H9 (cell line): ENCODE data around the gene TBC1D17. TPM values are rescaled to one million over a fixed set of nuclear protein-coding genes. Genes with fewer than 3 reads are reported as not detected.

Source experiments
- DNase-seq: peaks from one replicate; pipeline ENCODE4 v3.0.0-alpha.2; 2017
- H2AFZ ChIP-seq: one replicate; pipeline ENCODE4 v1.6.1; 2013; ENCODE audit warnings: mild to moderate bottlenecking, low read length, control low read depth, moderate library complexity
- H2AK5ac ChIP-seq: 2 replicates; pipeline ENCODE4 v1.6.1; 2013; ENCODE audit warnings: low read length, control low read depth, mixed read lengths; ENCODE audit not compliant: insufficient read length
- H2BK120ac ChIP-seq: one replicate; pipeline ENCODE4 v1.6.1; 2013; ENCODE audit warnings: low read depth, mild to moderate bottlenecking, low read length, control low read depth, inconsistent platforms; ENCODE audit not compliant: poor library complexity, severe bottlenecking
- H2BK12ac ChIP-seq: 2 replicates; pipeline ENCODE4 v1.6.1; 2013; ENCODE audit warnings: low read length, control low read depth, mixed read lengths, low read depth; ENCODE audit not compliant: insufficient read length
- H2BK15ac ChIP-seq: 2 replicates; pipeline ENCODE4 v1.6.1; 2013; ENCODE audit warnings: low read depth, low read length, control low read depth
- H2BK20ac ChIP-seq: one replicate; pipeline ENCODE4 v1.6.1; 2013; ENCODE audit warnings: low read depth, mild to moderate bottlenecking, low read length, control low read depth, inconsistent platforms; ENCODE audit not compliant: poor library complexity, severe bottlenecking
- H2BK5ac ChIP-seq: 2 replicates; pipeline ENCODE4 v1.6.1; 2013; ENCODE audit warnings: low read length, control low read depth, mixed read lengths; ENCODE audit not compliant: insufficient read length
- H3K14ac ChIP-seq: 2 replicates; pipeline ENCODE4 v1.6.1; 2013; ENCODE audit warnings: low read length, control low read depth; ENCODE audit not compliant: insufficient read depth
- H3K18ac ChIP-seq: 2 replicates; pipeline ENCODE4 v1.6.1; 2013; ENCODE audit warnings: low read depth, mild to moderate bottlenecking, mixed read lengths, low read length, control low read depth; ENCODE audit not compliant: insufficient read length
- H3K23ac ChIP-seq: 2 replicates; pipeline ENCODE4 v1.6.1; 2013; ENCODE audit warnings: low read length, control low read depth, mixed read lengths, low read depth; ENCODE audit not compliant: insufficient read length
- H3K23me2 ChIP-seq: 2 replicates; pipeline ENCODE4 v1.6.1; 2013; ENCODE audit warnings: low read depth, mild to moderate bottlenecking, mixed read lengths, low read length, control low read depth; ENCODE audit not compliant: insufficient read length, poor library complexity, severe bottlenecking
- H3K27ac ChIP-seq: 2 replicates; pipeline ENCODE4 v1.5.1; 2013; ENCODE audit warnings: low read length, control low read depth, mixed read lengths, low read depth; ENCODE audit not compliant: insufficient read length
- H3K27me3 ChIP-seq: 2 replicates; pipeline ENCODE4 v1.6.1; 2013; ENCODE audit warnings: low read length, control low read depth, inconsistent platforms; ENCODE audit not compliant: insufficient read depth
- H3K4ac ChIP-seq: 2 replicates; pipeline ENCODE4 v1.6.1; 2013; ENCODE audit warnings: low read depth, mild to moderate bottlenecking, control low read depth, inconsistent platforms, low read length, moderate library complexity
- H3K4me1 ChIP-seq: 2 replicates; pipeline ENCODE4 v1.6.1; 2013; ENCODE audit warnings: low read length, control low read depth, inconsistent platforms; ENCODE audit not compliant: insufficient read depth
- H3K4me2 ChIP-seq: 2 replicates; pipeline ENCODE4 v1.6.1; 2013; ENCODE audit warnings: low read length, control low read depth, mixed read lengths; ENCODE audit not compliant: insufficient read length, insufficient read depth
- H3K56ac ChIP-seq: 2 replicates; pipeline ENCODE4 v1.6.1; 2013; ENCODE audit warnings: low read depth, mild to moderate bottlenecking, mixed read lengths, low read length, control low read depth; ENCODE audit not compliant: insufficient read length
- H3K79me1 ChIP-seq: 2 replicates; pipeline ENCODE4 v1.6.1; 2013; ENCODE audit warnings: low read depth, mild to moderate bottlenecking, moderate library complexity, low read length, control low read depth, inconsistent platforms; ENCODE audit not compliant: insufficient read depth, poor library complexity, severe bottlenecking
- H3K79me2 ChIP-seq: 2 replicates; pipeline ENCODE4 v1.6.1; 2013; ENCODE audit warnings: low read length, control low read depth, inconsistent platforms; ENCODE audit not compliant: insufficient read depth
- H3K9ac ChIP-seq: 2 replicates; pipeline ENCODE4 v1.6.1; 2013; ENCODE audit warnings: low read length, control low read depth, mixed read lengths; ENCODE audit not compliant: insufficient read length; ENCODE audit errors: extremely low read depth
- H3K9me3 ChIP-seq: one replicate; pipeline ENCODE4 v1.6.1; 2013; ENCODE audit warnings: low read depth, low read length, inconsistent platforms; ENCODE audit not compliant: control insufficient read depth
- H3T11ph ChIP-seq: one replicate; pipeline ENCODE4 v1.6.1; 2013; ENCODE audit warnings: mild to moderate bottlenecking, low read length, control low read depth, inconsistent platforms
- H4K20me1 ChIP-seq: one replicate; pipeline ENCODE4 v1.6.1; 2013; ENCODE audit not compliant: control insufficient read depth, insufficient read length, insufficient read depth
- H4K5ac ChIP-seq: 2 replicates; pipeline ENCODE4 v1.6.1; 2013; ENCODE audit warnings: low read depth, mild to moderate bottlenecking, mixed read lengths, low read length, control low read depth; ENCODE audit not compliant: insufficient read length
- H4K8ac ChIP-seq: replicated peaks from 2 replicates; pipeline ENCODE4 v1.6.1; 2013; ENCODE audit warnings: low read length, control low read depth, mixed read lengths, low read depth; ENCODE audit not compliant: insufficient read length
- H4K91ac ChIP-seq: 2 replicates; pipeline ENCODE4 v1.6.1; 2013; ENCODE audit warnings: low read depth, mild to moderate bottlenecking, moderate library complexity, mixed read lengths, low read length, control low read depth; ENCODE audit not compliant: insufficient read length
- H3K27ac Mint-ChIP-seq, 3 experiments: 2 replicates in 2 of 3; 3 replicates in 1 of 3; pipeline ENCODE4 v1.8.0; 2020 to 2021; ENCODE audit warnings: mixed read lengths in 3 of 3, mild to moderate bottlenecking in 1 of 3, moderate library complexity in 1 of 3
- H3K27me3 Mint-ChIP-seq: 2 replicates; pipeline ENCODE4 v1.8.0; 2021; ENCODE audit warnings: low read depth, mild to moderate bottlenecking, moderate library complexity, mixed read lengths
- H3K36me3 Mint-ChIP-seq, 3 experiments: 2 replicates in 2 of 3; 3 replicates in 1 of 3; pipeline ENCODE4 v1.8.0; 2020 to 2021; ENCODE audit warnings: low read depth in 3 of 3, mixed read lengths in 3 of 3; ENCODE audit not compliant: insufficient read depth in 1 of 3
- H3K4me1 Mint-ChIP-seq, 2 experiments: 2 replicates each; pipeline ENCODE4 v1.8.0; 2020; ENCODE audit warnings: mixed read lengths in 2 of 2
- H3K4me3 Mint-ChIP-seq, 2 experiments: 2 replicates in 1 of 2; 3 replicates in 1 of 2; pipeline ENCODE4 v1.8.0; 2020 to 2021; ENCODE audit warnings: mild to moderate bottlenecking in 2 of 2, mixed read lengths in 2 of 2, moderate library complexity in 1 of 2
- H3K9me3 Mint-ChIP-seq, 2 experiments: 2 replicates in 1 of 2; 3 replicates in 1 of 2; pipeline ENCODE4 v1.8.0; 2020; ENCODE audit warnings: mild to moderate bottlenecking in 2 of 2, mixed read lengths in 2 of 2, moderate library complexity in 1 of 2
- WGBS: extraction: QIAGEN DNeasy Blood & Tissue Kit; methylation state at CpG from one replicate; pipeline ENCODE4 v1.1.7; 2013; ENCODE audit warnings: missing lambda C conversion rate, low lambda C conversion rate, mixed read lengths; ENCODE audit not compliant: insufficient read length; ENCODE audit errors: extremely low coverage; 5-methylcytosine and 5-hydroxymethylcytosine counted together
- total RNA-seq: library from RNA; stranded (reverse); gene quantifications from 2 replicates; pipeline ENCODE4 v1.2.1, GENCODE V29; 2021
- TF ChIP-seq, protein P1 (sequence below): fragments of 200-600 bp; sonication (generic); conservative IDR thresholded peaks from 3 replicates; pipeline ENCODE4 v1.8.0; 2021; ENCODE audit warnings: antibody characterized with exemption, mild to moderate bottlenecking

TBC1D17 gene
- total RNA-seq, 1 experiment from 2014 or later = 33.6 TPM

DNA sequence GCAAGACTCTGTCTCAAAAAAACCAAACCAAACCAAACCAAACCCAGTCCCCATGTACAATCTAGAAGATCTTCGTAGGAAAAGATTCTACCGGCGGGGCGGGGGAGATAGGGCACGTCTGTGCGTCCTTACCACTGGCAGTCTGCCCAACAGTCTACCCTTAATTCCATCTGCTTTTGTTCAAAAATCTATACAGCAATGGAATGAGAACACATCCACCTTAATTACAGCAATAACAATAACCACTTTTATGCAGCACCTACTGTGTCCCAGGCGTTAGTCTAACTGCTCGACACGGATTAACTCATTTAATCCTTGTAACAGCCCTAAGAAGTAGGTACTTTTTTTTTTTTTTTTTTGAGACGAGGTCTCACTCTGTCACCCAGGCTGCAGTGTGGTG lies 49.0 kb downstream of the TBC1D17 start:
- no peak overlapping the region for H3K56ac ChIP-seq
- Mint-ChIP-seq H3K27ac (no peak overlapping the region; a peak in 1 of 7 replicates), H3K36me3 (peaks cover 43 to 74% (median 61%) of the 10 kb centered on the region in 3 experiments; a peak in 6 of 7 replicates), H3K9me3 (peaks cover 0 to 4% of the 10 kb centered on the region in 2 experiments; a peak in 3 of 5 replicates), H3K4me3 (peak overlapping the region; percentile 7 to 46; a peak in 2 of 5 replicates), H3K27me3 (peaks cover 3% of the 10 kb centered on the region), H3K4me1 (peaks cover 30 to 55% of the 10 kb centered on the region in 2 experiments)
- no peak overlapping the region for H2BK12ac ChIP-seq
- H2BK20ac ChIP-seq = no peak overlapping the region
- WGBS = no CpG with 5 or more reads among the region's 10 CpGs
- H3K27me3 ChIP-seq = no peaks in the 10 kb centered on the region
- no peak overlapping the region for H2AFZ ChIP-seq
- H4K91ac ChIP-seq = no peak overlapping the region
- no peaks in the 10 kb centered on the region; the same call in 1 of the 2 replicates for H3K4me1 ChIP-seq
- H3T11ph ChIP-seq = no peak overlapping the region
- H3K23me2 ChIP-seq = peaks cover 10% of the 10 kb centered on the region
- no peak for DNase-seq
- H3K9me3 ChIP-seq = no peaks in the 10 kb centered on the region
- no peak overlapping the region for H3K27ac ChIP-seq
- no peak overlapping the region for H2BK120ac ChIP-seq
- no peak overlapping the region for H3K4me2 ChIP-seq
- H4K5ac ChIP-seq = no peak overlapping the region
- H2AK5ac ChIP-seq = no peak overlapping the region
- no peak overlapping the region for H2BK5ac ChIP-seq
- H3K23ac ChIP-seq = no peak overlapping the region
- H3K79me2 ChIP-seq = peaks cover 32% of the 10 kb centered on the region; the same call in 1 of the 2 replicates
- no peak overlapping the region for H3K9ac ChIP-seq
- H3K14ac ChIP-seq = no peak overlapping the region
- peaks cover 2% of the 10 kb centered on the region for H3K79me1 ChIP-seq
- H2BK15ac ChIP-seq = no peak overlapping the region
- no peak overlapping the region for H3K4ac ChIP-seq
- no peak overlapping the region for H3K18ac ChIP-seq
- H4K8ac ChIP-seq = no peak overlapping the region
- TF ChIP-seq, protein P1, sequence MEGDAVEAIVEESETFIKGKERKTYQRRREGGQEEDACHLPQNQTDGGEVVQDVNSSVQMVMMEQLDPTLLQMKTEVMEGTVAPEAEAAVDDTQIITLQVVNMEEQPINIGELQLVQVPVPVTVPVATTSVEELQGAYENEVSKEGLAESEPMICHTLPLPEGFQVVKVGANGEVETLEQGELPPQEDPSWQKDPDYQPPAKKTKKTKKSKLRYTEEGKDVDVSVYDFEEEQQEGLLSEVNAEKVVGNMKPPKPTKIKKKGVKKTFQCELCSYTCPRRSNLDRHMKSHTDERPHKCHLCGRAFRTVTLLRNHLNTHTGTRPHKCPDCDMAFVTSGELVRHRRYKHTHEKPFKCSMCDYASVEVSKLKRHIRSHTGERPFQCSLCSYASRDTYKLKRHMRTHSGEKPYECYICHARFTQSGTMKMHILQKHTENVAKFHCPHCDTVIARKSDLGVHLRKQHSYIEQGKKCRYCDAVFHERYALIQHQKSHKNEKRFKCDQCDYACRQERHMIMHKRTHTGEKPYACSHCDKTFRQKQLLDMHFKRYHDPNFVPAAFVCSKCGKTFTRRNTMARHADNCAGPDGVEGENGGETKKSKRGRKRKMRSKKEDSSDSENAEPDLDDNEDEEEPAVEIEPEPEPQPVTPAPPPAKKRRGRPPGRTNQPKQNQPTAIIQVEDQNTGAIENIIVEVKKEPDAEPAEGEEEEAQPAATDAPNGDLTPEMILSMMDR = no peak
- H4K20me1 ChIP-seq = peaks cover 2% of the 10 kb centered on the region
